SH-SY5Y (cell line): ENCODE data around the gene STT3B.

ENCODE experiments used
- GATA2 ChIP-seq: IDR thresholded peaks from 2 replicates; pipeline ENCODE4 v1.6.1; 2011; ENCODE audit warnings: mild to moderate bottlenecking, low read depth, low read length
- GATA3 ChIP-seq: IDR thresholded peaks from 2 replicates; pipeline ENCODE4 v1.6.1; 2011; ENCODE audit warnings: low read depth, mild to moderate bottlenecking, low read length, moderate library complexity

DNA sequence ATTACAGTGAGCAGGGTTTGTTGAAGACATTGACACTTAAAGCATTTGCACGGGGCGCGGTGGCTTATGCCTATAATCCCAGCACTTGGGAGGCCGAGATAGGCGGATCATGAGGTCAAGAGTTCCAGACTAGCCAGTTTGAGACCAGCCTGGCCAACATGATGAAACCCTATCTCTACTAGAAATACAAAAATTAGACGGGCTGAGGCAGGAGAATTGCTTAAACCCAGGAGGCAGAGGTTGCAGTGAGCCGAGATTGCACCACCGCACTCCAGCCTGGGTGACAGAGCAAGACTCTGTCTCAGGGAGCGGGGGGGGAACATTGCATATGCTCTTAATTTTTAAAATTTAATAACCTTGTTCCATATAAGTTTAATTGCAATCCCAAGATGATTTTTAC lies 11.9 kb downstream of the STT3B start:
- TF ChIP-seq GATA2 (no peak), GATA3 (no peak)
